ENCODE measurements around the gene ZNRD2. TPM values are rescaled to one million over a fixed set of nuclear protein-coding genes. Genes with fewer than 3 reads are reported as not detected.

Gene ZNRD2
- total RNA-seq, 1 donor from 2014 or later, result 23.3 TPM

GRCh38 chr11:65595543-65596281 is 25.4 kb downstream of the ZNRD2 start, which contains the start of gene KCNK7:
Gene KCNK7 (minus strand): TSS chr11:65595800. CDS start chr11:65595772, 28 bp downstream.
- ATAC-seq, result no peak
- peak; percentile 62 for DNase-seq (ENCODE audit: missing footprints)
- intact Hi-C loops (cut with DNase I), result no loop called here

- DNase-seq (ENCODE audit: missing footprints) (peak; percentile 5), ATAC-seq (no peak)
- intact Hi-C loops (cut with DNase I), result no loop called here
Observed at GRCh38 chr11:65596520-65596919, 26.2 kb downstream of the ZNRD2 start.

- peak; percentile 37 for DNase-seq (ENCODE audit: missing footprints)
Observed at GRCh38 chr11:65598258-65598699, 28.0 kb downstream of the ZNRD2 start.

GRCh38 chr11:65599216-65599954 is 29.1 kb downstream of the ZNRD2 start:
- no peak for ATAC-seq
- intact Hi-C loops (cut with DNase I), result no loop called here
- peak; percentile 41 for DNase-seq (ENCODE audit: missing footprints)

More at GRCh38 chr11:65598258-65598699, 28.0 kb downstream of the ZNRD2 start:
- intact Hi-C loops (cut with DNase I), result no loop called here
- no peak for ATAC-seq

- intact Hi-C loops (cut with DNase I), result no loop called here
- no peak for DNase-seq (ENCODE audit: missing footprints)
- no peak for ATAC-seq
Observed at GRCh38 chr11:65599955-65600246, 29.6 kb downstream of the ZNRD2 start.

GRCh38 chr11:65604258-65604657 is 34.0 kb downstream of the ZNRD2 start:
- ATAC-seq (no peak), DNase-seq (ENCODE audit: missing footprints) (peak; percentile 50)
- intact Hi-C loops (cut with DNase I), result no loop called here

GRCh38 chr11:65606876-65607613 is 36.8 kb downstream of the ZNRD2 start:
- peak; percentile 98 for ATAC-seq
- intact Hi-C loops (cut with DNase I), result no loop called here
- peak; percentile 95 for DNase-seq (ENCODE audit: missing footprints)

- ATAC-seq, result no peak
- intact Hi-C loops (cut with DNase I), result no loop called here
- no peak for DNase-seq (ENCODE audit: missing footprints)
Observed at GRCh38 chr11:65607614-65608426, 37.5 kb downstream of the ZNRD2 start.

GRCh38 chr11:65609229-65609628 is 39.0 kb downstream of the ZNRD2 start:
- ATAC-seq (no peak), DNase-seq (ENCODE audit: missing footprints) (no peak)
- intact Hi-C loops (cut with DNase I), result no loop called here

- ATAC-seq (no peak), DNase-seq (ENCODE audit: missing footprints) (no peak)
- intact Hi-C loops (cut with DNase I), result no loop called here
Observed at GRCh38 chr11:65609665-65610064, 39.4 kb downstream of the ZNRD2 start.

- intact Hi-C loops (cut with DNase I), result no loop called here
- no peak for ATAC-seq
Observed at GRCh38 chr11:65610404-65610803, 40.1 kb downstream of the ZNRD2 start.

GRCh38 chr11:65611028-65611757 is 40.9 kb downstream of the ZNRD2 start:
- ATAC-seq, result no peak
- intact Hi-C loops (cut with DNase I), result no loop called here
- peak; percentile 88 for DNase-seq (ENCODE audit: missing footprints)

More at GRCh38 chr11:65610404-65610803, 40.1 kb downstream of the ZNRD2 start:
- no peak for DNase-seq (ENCODE audit: missing footprints)

- intact Hi-C loops (cut with DNase I), result no loop called here
- no peak for ATAC-seq
- DNase-seq (ENCODE audit: missing footprints), result no peak
Observed at GRCh38 chr11:65611758-65612603, 41.7 kb downstream of the ZNRD2 start.

- ATAC-seq (no peak), DNase-seq (ENCODE audit: missing footprints) (no peak)
- intact Hi-C loops (cut with DNase I), result no loop called here
Observed at GRCh38 chr11:65612691-65613090, 42.4 kb downstream of the ZNRD2 start.

GRCh38 chr11:65613091-65613928 is 43.0 kb downstream of the ZNRD2 start:
- intact Hi-C loops (cut with DNase I), result no loop called here
- DNase-seq (ENCODE audit: missing footprints) (no peak), ATAC-seq (no peak)

- ATAC-seq (peak; percentile 91), DNase-seq (ENCODE audit: missing footprints) (peak; percentile 100)
- intact Hi-C loops (cut with DNase I), result loop anchor here (2.0 kb wide), 3 partner anchors 37 to 75 kb away; partner anchors contain the start of gene RELA
Observed at GRCh38 chr11:65615229-65615949, 45.1 kb downstream of the ZNRD2 start, which contains the start of gene PCNX3. Gene PCNX3 (plus strand): TSS chr11:65615776. CDS start chr11:65616312, 536 bp downstream.

Data from Right ventricle myocardium inferior (tissue), 1 donor.